ENCODE data around the gene MAP3K13.
"Not testable (repeated sequence)": the region's sequence is repeated elsewhere in the genome, so short reads cannot be mapped to it uniquely, and the experiment has no call there.

Gene MAP3K13

DNA sequence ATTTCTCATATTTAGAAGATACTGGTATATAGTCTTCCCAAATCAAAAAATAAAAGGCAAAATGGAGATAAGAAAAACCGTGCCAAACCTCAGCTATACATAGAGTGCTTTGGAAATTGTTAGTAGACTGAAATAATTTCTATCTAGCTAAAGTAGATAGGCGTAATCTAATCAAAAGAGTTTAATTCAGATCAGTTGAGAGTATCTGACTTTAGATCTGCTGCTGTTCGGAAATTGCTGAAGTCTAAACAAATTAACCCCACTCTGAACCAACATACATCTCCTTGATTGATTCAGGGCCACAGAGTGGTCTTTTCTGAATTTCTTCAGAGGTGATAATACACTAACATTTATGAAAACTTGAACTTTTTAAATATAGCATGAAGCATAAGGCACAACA lies 40.1 kb downstream of the MAP3K13 start:
- TF ChIP-seq CTCF (conservative IDR thresholded peaks at IDR 0.05): no peak
- no peak overlapping the region for H3K27ac ChIP-seq

- no peak overlapping the region for H3K27ac ChIP-seq
- TF ChIP-seq CTCF (conservative IDR thresholded peaks at IDR 0.05): no peak
These were observed 42.3 kb downstream of the MAP3K13 start for GRCh38 chr3:185405243-185405642.

DNA sequence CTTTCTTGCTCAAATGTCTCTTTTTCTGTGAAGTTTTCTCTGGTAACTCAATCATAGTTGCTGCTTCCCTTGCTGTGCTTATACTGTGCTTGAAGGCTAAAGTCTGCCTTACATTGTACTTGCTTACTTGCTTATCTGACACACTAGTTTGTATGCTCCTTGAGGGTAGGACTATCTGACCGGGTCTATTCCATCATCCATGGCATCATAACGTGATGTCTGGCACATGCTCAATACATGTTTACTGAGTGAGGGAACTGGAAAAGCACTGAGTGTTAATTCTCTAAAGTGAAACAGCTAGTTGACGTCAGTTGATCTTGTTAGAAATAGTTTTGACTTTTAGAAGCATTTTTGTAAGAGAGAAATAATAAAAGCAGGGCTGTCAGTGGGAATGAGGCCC lies 42.7 kb downstream of the MAP3K13 start:
- no peak overlapping the region for H3K27ac ChIP-seq
- TF ChIP-seq CTCF (conservative IDR thresholded peaks at IDR 0.05): no peak

DNA sequence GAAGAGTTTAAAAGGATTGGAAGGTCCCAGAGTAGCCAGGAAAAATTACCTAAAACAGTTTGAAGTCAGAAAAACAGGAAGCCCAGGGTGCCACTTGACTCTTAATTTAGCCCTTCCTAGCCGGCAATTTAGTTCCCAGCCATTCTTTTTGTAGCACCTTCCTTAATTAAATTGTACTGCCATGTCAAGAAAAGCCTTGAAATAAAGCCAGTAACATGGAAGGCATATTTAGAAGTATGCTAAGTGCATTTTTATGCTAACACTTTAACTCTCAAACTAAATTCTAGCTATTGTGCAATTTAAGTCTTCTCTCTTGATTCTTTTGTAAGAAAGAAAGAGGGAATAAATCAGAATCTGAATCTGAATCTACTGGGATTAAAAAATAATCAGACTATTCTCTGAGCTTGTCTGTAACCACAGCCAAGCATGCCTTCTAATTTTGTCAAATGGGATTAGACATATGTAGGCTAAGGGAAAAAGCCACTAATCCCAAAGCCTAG lies 43.2 kb downstream of the MAP3K13 start:
- no peak for TF ChIP-seq CTCF (conservative IDR thresholded peaks at IDR 0.05)
- H3K27ac ChIP-seq: no peak overlapping the region

- TF ChIP-seq CTCF (conservative IDR thresholded peaks at IDR 0.05): no peak
- H3K27ac ChIP-seq: no peak overlapping the region
These were observed 47.0 kb downstream of the MAP3K13 start for GRCh38 chr3:185409957-185410356.

DNA sequence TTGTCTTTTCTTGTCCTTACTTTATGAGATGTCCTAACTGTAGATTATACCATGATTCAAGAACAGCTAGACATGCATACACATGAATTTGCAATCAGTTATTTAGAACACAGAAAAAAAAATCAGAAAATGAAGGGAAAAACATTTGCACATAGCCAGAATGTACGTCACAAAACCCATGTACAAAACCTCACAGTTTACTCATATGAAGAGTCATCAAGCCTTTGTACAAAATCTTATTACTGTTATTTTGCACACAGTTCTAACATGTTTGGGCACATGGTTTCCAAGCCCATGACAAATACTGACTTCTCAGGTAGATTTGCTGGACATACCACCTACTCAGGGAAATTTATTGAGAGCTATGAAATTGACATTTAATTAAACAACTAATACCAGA lies 48.2 kb downstream of the MAP3K13 start:
- TF ChIP-seq CTCF (conservative IDR thresholded peaks at IDR 0.05): no peak

DNA sequence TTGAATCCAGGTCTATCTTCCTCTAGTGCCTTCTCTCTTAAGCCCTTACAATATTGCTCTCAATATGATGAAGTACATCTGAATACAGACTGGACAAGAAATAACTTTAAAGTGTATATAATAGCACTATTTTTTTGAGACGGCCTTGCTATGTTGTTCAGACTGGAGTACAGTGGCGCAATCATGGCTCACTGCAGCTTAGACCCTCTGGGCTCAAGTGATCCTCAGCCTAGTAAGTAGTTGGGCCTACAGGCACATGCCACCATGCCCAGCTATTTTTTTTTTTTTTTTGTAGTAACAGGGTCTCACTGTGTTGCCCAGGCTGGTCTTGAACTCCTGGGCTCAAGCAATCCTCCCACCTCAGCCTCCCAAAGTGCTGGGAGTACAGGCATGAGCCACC lies 53.6 kb downstream of the MAP3K13 start:
- TF ChIP-seq CTCF (conservative IDR thresholded peaks at IDR 0.05): no peak
- no peak overlapping the region for H3K27ac ChIP-seq

More for the DNA sequence above, 48.2 kb downstream of the MAP3K13 start:
- no peak overlapping the region for H3K27ac ChIP-seq

GRCh38 chr3:185418561-185418977 lies 55.6 kb downstream of the MAP3K13 start:
- H3K27ac ChIP-seq: not testable (repeated sequence)
